A549 (cell line): ENCODE results near the gene COL8A2.

Experiments used
- BCL3 ChIP-seq: fragments of >200 bp; sonication (Bioruptor Twin); formaldehyde crosslinking; IDR thresholded peaks from 3 replicates; pipeline ENCODE4 v1.6.1; 2016
- CHD4 ChIP-seq: fragments of 200-600 bp; sonication (generic); IDR thresholded peaks from 2 replicates; pipeline ENCODE4 v1.6.1; 2016; ENCODE audit warnings: antibody characterized with exemption, mild to moderate bottlenecking, borderline replicate concordance
- CTCF ChIP-seq: fragments of >200 bp; sonication (Bioruptor Twin); formaldehyde crosslinking; IDR thresholded peaks from 3 replicates; pipeline ENCODE4 v1.5.1; 2016
- EP300 ChIP-seq, 2 experiments: fragments of >200 bp; sonication (Bioruptor Twin); formaldehyde crosslinking; IDR thresholded peaks; 2 replicates in 1 of 2; 3 replicates in 1 of 2; pipeline ENCODE4 v1.6.1; 2016 to 2017
- KDM1A ChIP-seq: fragments of 200-600 bp; sonication (generic); IDR thresholded peaks from 2 replicates; pipeline ENCODE4 v1.6.1; 2016; ENCODE audit warnings: low read depth, mild to moderate bottlenecking
- MAX ChIP-seq: IDR thresholded peaks from 2 replicates; pipeline ENCODE4 v1.6.1; 2012
- REST ChIP-seq: fragments of 200-600 bp; sonication (generic); IDR thresholded peaks from 2 replicates; pipeline ENCODE4 v1.6.1; 2016; ENCODE audit warnings: antibody characterized with exemption, mild to moderate bottlenecking, moderate library complexity
- RNF2 ChIP-seq: fragments of 200-600 bp; sonication (generic); IDR thresholded peaks from 2 replicates; pipeline ENCODE4 v1.6.1; 2016; ENCODE audit warnings: low read depth, mild to moderate bottlenecking, antibody characterized with exemption, moderate library complexity, borderline replicate concordance
- USF2 ChIP-seq: fragments of 450-650 bp; IDR thresholded peaks from 2 replicates; pipeline ENCODE4 v1.6.1; 2014; ENCODE audit warnings: antibody characterized with exemption

DNA sequence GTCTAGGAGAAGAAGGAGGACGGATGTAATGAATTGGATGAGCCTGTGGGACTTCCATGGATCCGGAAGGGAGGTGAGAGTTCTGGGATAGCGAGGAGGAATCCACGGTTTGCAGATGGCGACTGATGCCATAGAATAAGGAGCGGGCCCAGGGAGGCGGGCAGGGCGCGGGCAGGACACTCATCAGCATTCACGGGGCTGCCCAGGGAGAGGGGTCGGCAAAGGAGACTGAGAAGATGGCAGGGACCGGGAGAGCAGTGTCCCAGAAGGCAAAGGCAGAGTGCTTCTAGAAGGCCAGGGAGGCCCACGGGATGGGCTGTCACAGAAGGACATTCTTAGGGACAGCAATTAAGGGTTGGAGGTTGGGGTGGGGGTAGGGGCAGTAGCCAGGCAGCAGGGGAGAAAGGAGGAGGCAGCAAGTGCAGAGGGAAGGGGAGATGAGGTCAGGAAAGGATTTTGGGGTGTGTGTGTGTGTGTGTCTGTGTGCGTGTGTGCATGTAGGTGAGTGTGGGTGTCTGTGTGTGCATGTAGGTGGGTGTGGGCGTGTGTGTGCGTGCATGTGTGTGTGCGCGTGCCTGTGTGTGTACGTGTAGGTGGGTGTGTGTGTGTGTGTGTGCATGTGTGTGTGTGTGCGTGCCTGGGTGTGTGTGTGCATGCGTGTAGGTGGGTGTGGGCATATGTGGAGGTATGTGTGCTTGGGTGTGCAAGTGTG, 1.1 kb upstream of the COL8A2 start:
- TF ChIP-seq CTCF: no peak
- no peak for TF ChIP-seq EP300 (IDR thresholded peaks at IDR 0.05)
- TF ChIP-seq REST: no peak
- TF ChIP-seq USF2: no peak
- no peak for TF ChIP-seq BCL3
- no peak for TF ChIP-seq RNF2
- TF ChIP-seq KDM1A: no peak
- no peak for TF ChIP-seq CHD4
- TF ChIP-seq MAX: no peak
